ENCODE measurements around the gene ROBO1.

Gene ROBO1

GRCh38 chr3:78809966-78810365, 957.8 kb downstream of the ROBO1 start:
- TF ChIP-seq, protein P1, sequence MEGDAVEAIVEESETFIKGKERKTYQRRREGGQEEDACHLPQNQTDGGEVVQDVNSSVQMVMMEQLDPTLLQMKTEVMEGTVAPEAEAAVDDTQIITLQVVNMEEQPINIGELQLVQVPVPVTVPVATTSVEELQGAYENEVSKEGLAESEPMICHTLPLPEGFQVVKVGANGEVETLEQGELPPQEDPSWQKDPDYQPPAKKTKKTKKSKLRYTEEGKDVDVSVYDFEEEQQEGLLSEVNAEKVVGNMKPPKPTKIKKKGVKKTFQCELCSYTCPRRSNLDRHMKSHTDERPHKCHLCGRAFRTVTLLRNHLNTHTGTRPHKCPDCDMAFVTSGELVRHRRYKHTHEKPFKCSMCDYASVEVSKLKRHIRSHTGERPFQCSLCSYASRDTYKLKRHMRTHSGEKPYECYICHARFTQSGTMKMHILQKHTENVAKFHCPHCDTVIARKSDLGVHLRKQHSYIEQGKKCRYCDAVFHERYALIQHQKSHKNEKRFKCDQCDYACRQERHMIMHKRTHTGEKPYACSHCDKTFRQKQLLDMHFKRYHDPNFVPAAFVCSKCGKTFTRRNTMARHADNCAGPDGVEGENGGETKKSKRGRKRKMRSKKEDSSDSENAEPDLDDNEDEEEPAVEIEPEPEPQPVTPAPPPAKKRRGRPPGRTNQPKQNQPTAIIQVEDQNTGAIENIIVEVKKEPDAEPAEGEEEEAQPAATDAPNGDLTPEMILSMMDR (IDR thresholded peaks at IDR 0.05; ENCODE audit: low read depth, low read length, missing control alignments): no peak
- no peak for DNase-seq (ENCODE audit: low read depth)

DNA sequence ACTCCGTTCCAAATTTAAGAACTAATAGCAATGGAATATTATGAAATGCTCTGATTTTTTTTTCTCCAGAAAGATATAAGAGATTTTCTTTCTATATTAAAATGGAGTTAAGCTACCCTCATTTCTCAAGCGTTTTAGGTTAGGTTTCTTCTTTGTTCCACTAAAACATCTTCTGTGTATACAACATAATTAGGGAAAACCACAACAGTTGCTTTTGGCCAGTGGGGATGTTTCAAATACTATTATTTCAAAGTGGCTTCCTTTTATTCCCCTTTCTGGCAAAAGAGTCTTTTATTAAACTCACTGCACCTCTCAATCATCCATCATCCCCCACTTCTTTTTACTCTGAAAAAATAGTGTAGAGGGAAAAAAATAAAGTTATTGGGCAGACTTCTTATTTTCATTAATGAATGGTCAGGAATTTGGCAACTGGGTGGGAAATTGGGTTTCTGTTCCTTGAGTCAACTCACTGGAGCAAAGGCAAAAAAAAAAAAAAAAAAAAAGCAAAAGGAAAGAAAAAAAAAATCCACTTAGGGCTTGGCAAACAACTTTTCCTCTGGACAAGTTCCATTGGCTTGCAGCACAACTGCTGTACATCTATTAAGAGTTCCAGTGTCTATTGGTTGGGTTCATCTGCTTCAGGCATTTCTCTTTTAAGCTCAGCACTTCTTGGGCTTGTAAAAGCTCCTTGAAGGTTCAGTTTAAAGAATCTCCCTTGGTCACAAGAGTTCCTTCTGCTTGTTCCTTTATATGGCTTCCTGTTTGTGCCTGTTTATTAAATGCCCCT, 963.4 kb downstream of the ROBO1 start:
- no peak for DNase-seq (ENCODE audit: low read depth)
- TF ChIP-seq, protein P1 (IDR thresholded peaks at IDR 0.05; ENCODE audit: low read depth, low read length, missing control alignments): no peak
- no peak overlapping the region for H3K4me3 ChIP-seq (ENCODE audit: low read depth, low read length)

More at GRCh38 chr3:78809966-78810365, 957.8 kb downstream of the ROBO1 start:
- no peak overlapping the region for H3K4me3 ChIP-seq (ENCODE audit: low read depth, low read length)

- no peak for DNase-seq (ENCODE audit: low read depth)
- H3K4me3 ChIP-seq (ENCODE audit: low read depth, low read length): no peak overlapping the region
- TF ChIP-seq, protein P1 (IDR thresholded peaks at IDR 0.05; ENCODE audit: low read depth, low read length, missing control alignments): no peak
Observed at GRCh38 chr3:78802562-78802930, 965.3 kb downstream of the ROBO1 start.

DNA sequence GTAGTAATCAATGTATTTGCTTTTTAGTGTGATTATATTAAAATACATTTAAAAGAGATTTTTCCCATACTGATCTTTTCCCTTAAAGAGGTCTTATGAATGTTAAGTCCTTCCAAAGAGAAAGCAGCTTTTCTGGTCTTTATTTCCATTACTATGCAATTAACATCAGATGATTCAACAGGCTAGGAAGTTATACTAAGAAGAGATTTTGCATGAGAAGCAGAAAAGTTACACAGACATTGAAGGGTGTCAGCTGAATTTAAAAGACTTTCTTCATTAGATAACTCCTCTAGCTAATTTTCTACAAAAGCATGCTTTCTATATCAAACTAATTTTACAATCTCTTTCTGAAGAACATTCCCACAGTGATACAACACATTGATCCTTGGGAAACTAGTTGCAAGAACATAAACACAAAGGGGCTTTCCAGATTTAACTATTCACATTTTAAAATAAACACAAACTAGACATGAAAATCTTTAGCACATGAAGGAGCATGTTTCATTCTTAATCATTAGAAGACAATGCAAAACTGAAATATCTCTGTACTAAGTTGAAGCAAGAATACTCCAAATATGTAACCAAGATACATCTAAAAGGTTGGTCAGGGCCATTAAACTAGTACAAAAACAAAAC, 965.8 kb downstream of the ROBO1 start:
- H3K4me3 ChIP-seq (ENCODE audit: low read depth, low read length): no peak overlapping the region
- no peak for DNase-seq (ENCODE audit: low read depth)

DNA sequence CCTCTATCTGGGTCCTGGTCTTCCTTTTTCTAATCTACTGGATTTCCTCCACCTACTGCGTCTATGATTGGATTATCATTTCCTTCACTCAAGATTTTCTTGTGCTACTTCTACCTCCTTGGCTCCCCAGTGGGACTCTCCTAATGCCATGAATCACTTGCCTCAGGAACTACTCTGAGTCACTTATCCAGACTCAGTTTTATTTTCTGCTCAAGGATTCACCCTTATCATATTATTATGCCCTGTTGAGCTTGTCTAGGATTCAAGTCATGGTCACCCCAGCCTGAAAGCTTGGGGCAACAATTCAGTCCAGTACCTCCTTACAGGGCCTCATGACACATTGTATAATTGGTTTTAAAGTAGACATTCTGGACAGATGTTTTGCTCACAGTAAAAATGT, 968.1 kb downstream of the ROBO1 start:
- no peak overlapping the region for H3K4me3 ChIP-seq (ENCODE audit: low read depth, low read length)
- DNase-seq (ENCODE audit: low read depth): no peak
- TF ChIP-seq, protein P1 (IDR thresholded peaks at IDR 0.05; ENCODE audit: low read depth, low read length, missing control alignments): no peak

More for the DNA sequence above, 965.8 kb downstream of the ROBO1 start:
- TF ChIP-seq, protein P1 (IDR thresholded peaks at IDR 0.05; ENCODE audit: low read depth, low read length, missing control alignments): no peak

DNA sequence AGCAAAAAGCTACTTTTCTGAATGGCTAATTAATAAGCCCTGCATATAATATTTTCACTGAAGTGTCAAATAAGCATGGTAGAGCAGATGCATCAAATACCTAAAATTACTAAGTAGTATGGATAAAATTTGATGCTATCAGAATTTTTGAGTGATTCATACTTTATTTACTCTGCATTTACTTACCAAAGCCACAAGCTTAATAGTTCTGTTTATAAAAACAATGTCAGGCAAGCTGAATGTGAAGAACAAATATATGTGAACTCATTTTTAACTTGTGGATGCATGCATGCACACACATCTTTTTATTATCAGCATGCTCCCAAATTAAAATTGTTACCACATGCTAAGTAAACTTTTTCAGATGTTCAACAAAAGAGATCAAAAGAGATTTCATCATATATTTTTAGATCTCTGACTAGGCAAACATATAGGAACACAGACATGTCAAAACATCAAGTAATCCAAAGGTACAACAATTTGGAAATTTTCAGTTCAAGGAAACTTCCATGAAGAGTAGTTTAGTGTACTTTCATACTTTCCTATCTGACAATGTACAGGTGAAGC, 969.4 kb downstream of the ROBO1 start:
- no peak overlapping the region for H3K4me3 ChIP-seq (ENCODE audit: low read depth, low read length)
- TF ChIP-seq, protein P1 (IDR thresholded peaks at IDR 0.05; ENCODE audit: low read depth, low read length, missing control alignments): no peak
- no peak for DNase-seq (ENCODE audit: low read depth)
